GM21515 (cell line): ENCODE results near the gene RFX8.
"Not testable (repeated sequence)": the region's sequence is repeated elsewhere in the genome, so short reads cannot be mapped to it uniquely, and the experiment has no call there.

ENCODE experiments used
- ATAC-seq: cut with Tn5 transposase; IDR thresholded peaks from one replicate; pipeline ENCODE4 v1.9.1; 2021; ENCODE audit not compliant: unreplicated experiment

Gene RFX8

DNA sequence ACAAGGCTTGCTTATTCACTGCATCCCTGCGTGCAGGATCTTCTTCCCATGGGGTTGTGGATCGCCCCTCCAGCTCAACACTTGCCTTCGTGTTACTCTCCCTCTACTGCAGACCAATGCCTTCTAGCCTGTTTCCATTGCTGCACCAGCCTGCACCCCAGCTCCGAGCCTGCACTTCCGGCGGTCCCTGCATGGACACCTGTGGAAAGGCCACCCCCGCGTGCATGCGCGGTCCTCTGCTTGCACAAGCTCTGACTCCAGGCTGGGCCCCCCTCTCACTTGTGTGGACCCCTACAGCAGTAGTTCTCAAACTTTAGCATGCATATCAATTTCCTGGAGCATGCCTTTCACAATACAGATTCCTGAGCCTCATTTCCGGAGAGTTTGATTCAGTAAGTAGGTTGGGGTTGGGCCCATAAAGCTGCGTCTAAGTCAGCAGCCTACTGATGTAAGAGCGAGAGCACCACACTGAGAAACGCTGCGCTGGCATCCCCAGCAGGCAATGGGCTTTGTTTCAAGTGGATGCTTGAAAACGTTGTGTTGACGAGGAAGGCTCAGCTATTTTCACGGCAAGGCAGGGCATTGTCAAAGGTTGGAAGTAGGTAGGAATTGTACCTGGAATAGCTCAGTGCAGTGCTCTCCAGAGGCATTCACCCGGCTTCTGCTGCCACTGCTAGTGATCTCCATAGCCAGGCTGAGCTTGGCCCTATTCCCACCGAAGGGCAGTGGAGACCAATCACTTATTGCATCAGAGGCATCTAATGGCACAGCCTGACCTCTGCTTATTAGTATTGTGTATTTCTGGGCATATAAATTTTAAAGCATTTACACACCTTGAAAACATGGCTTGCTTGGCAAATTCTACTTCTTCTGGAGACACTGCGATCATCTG lies 120.2 kb downstream of the RFX8 start:
- ATAC-seq = no peak

- ATAC-seq = not testable (repeated sequence)
These were observed 122.3 kb downstream of the RFX8 start for GRCh38 chr2:101352631-101353030.

- ATAC-seq = no peak
These were observed 123.7 kb downstream of the RFX8 start for GRCh38 chr2:101351207-101351606.

GRCh38 chr2:101349893-101350662 lies 124.8 kb downstream of the RFX8 start:
- no peak for ATAC-seq

- no peak for ATAC-seq
These were observed 126.0 kb downstream of the RFX8 start for GRCh38 chr2:101348883-101349282.
